ENCODE results near the gene PSMB11.
"Not testable (repeated sequence)": the region's sequence is repeated elsewhere in the genome, so short reads cannot be mapped to it uniquely, and the experiment has no call there.

PSMB11 gene

GRCh38 chr14:23042162-23042965, at the start of gene PSMB11:
Gene PSMB11 (plus strand): TSS chr14:23042212. CDS start chr14:23042226, 14 bp downstream.
- no peak for DNase-seq

- no peak for DNase-seq
Observed at GRCh38 chr14:22993517-22993916, 48.5 kb upstream of the PSMB11 start.

- peak; percentile 29 for DNase-seq
Observed at GRCh38 chr14:22994762-22995275, 47.2 kb upstream of the PSMB11 start.

GRCh38 chr14:22995889-22996625, 46.0 kb upstream of the PSMB11 start:
- no peak for DNase-seq

GRCh38 chr14:22996768-22997654, 45.0 kb upstream of the PSMB11 start:
- no peak for DNase-seq

- DNase-seq: no peak
Observed at GRCh38 chr14:22997676-22998323, 44.2 kb upstream of the PSMB11 start.

GRCh38 chr14:22998329-22999012, 43.5 kb upstream of the PSMB11 start:
- DNase-seq: no peak

- DNase-seq: no peak
Observed at GRCh38 chr14:23000860-23001259, 41.2 kb upstream of the PSMB11 start.

- DNase-seq: no peak
Observed at GRCh38 chr14:23002592-23002991, 39.4 kb upstream of the PSMB11 start.

- not testable (repeated sequence) for DNase-seq
Observed at GRCh38 chr14:23004274-23004673, 37.7 kb upstream of the PSMB11 start.

- no peak for DNase-seq
Observed at GRCh38 chr14:23005451-23006187, 36.4 kb upstream of the PSMB11 start.

- DNase-seq: peak; percentile 14
Observed at GRCh38 chr14:23006188-23006534, 35.9 kb upstream of the PSMB11 start.

- DNase-seq: peak; percentile 98
Observed at GRCh38 chr14:23006544-23007419, 35.2 kb upstream of the PSMB11 start.

- peak; percentile 85 for DNase-seq
Observed at GRCh38 chr14:23008831-23009230, 33.2 kb upstream of the PSMB11 start.

- DNase-seq: peak; percentile 59
Observed at GRCh38 chr14:23009483-23009938, 32.5 kb upstream of the PSMB11 start.

GRCh38 chr14:23009939-23010726, 31.9 kb upstream of the PSMB11 start, which contains the start of gene C14orf93:
Gene C14orf93 (minus strand): TSS chr14:23010143. CDS start chr14:22999023, 11,120 bp downstream.
- peak; percentile 79 for DNase-seq

GRCh38 chr14:23013054-23013748, 28.8 kb upstream of the PSMB11 start:
- DNase-seq: no peak

GRCh38 chr14:23013749-23014054, 28.3 kb upstream of the PSMB11 start:
- DNase-seq: not testable (repeated sequence)
